K562 (cell line): ENCODE results near the gene STK36. TPM values are rescaled to one million over a fixed set of nuclear protein-coding genes. Genes with fewer than 3 reads are reported as not detected.

Source experiments
- ARID1B ChIP-seq: fragments of 450-650 bp; IDR thresholded peaks from 2 replicates; pipeline ENCODE4 v1.6.1; 2016; ENCODE audit warnings: antibody characterized with exemption, mild to moderate bottlenecking, inconsistent platforms
- ATF7 ChIP-seq: fragments of 450-650 bp; IDR thresholded peaks from 2 replicates; pipeline ENCODE4 v1.7.1; 2014; ENCODE audit warnings: mild to moderate bottlenecking, moderate library complexity
- DPF2 ChIP-seq: fragments of 450-650 bp; IDR thresholded peaks from 2 replicates; pipeline ENCODE4 v1.6.1; 2016
- EHMT2 ChIP-seq: fragments of 450-650 bp; IDR thresholded peaks from 2 replicates; pipeline ENCODE4 v1.6.1; 2018; ENCODE audit warnings: antibody characterized with exemption
- FOS ChIP-seq: IDR thresholded peaks from 3 replicates; pipeline ENCODE4 v1.6.1; 2011; ENCODE audit not compliant: insufficient read length; ENCODE audit errors: extremely low read depth
- GABPA ChIP-seq: fragments of 200-800 bp; sonication (Bioruptor generic); conservative IDR thresholded peaks from 2 replicates; pipeline ENCODE4 v1.6.1; 2016; ENCODE audit warnings: low read depth, missing genetic modification characterization, missing compliant biosample characterization
- JUN ChIP-seq, 2 experiments: sonication (generic) in 1 of 2; formaldehyde crosslinking in 1 of 2; IDR thresholded peaks; 2 replicates each; pipeline versions ENCODE4 v1.6.1 to v1.8.0; 2012 to 2022; ENCODE audit warnings: borderline replicate concordance in 2 of 2, mild to moderate bottlenecking in 2 of 2, improper control_type of control experiment in 1 of 2, low read depth in 1 of 2, low read length in 1 of 2, missing genetic modification reagents in 1 of 2
- SMARCA4 ChIP-seq: fragments of 450-650 bp; IDR thresholded peaks from 2 replicates; pipeline ENCODE4 v1.6.1; 2016
- SMARCC2 ChIP-seq: fragments of 450-650 bp; IDR thresholded peaks from 2 replicates; pipeline ENCODE4 v1.6.1; 2017; ENCODE audit warnings: antibody characterized with exemption, moderate library complexity, mild to moderate bottlenecking, low read depth
- SMARCE1 ChIP-seq: fragments of 450-650 bp; IDR thresholded peaks from 2 replicates; pipeline ENCODE4 v1.7.1; 2016; ENCODE audit warnings: mild to moderate bottlenecking
- polyA plus RNA-seq, 8 experiments: library from polyadenylated mRNA; depleted of rRNA in 4 of 8; stranded (reverse) in 5 of 8; unstranded in 3 of 8; fragments of >200 nt; fragmentation: Nextera tagmentation in 2 of 8; fragmentation: Illumina TruSeq in 1 of 8; extraction: Ambion mirVana in 2 of 8; extraction: Trizol in 1 of 8; gene quantifications; 2 replicates each; pipeline versions ENCODE4 v1.2.1 to v1.2.3, GENCODE V29; 2011 to 2014; ENCODE audit warnings: inconsistent platforms in 1 of 8, missing spikeins in 1 of 8
- total RNA-seq, 7 experiments: library from RNA; depleted of rRNA in 6 of 7; stranded (reverse); fragments of >200 nt in 6 of 7; fragmentation: Illumina TruSeq in 2 of 7; extraction: Trizol in 2 of 7; gene quantifications; 2 replicates each; pipeline versions ENCODE4 v1.2.1 to v1.2.3, GENCODE V29; 2011 to 2021; ENCODE audit warnings: low replicate concordance in 1 of 7
- TF ChIP-seq, protein P1 (sequence below): sonication (generic); formaldehyde crosslinking; IDR thresholded peaks from 2 replicates; pipeline ENCODE4 v1.8.0; 2022; ENCODE audit warnings: missing genetic modification reagents, mild to moderate bottlenecking, moderate library complexity, borderline replicate concordance
- TF ChIP-seq, protein P2 (sequence below), 2 experiments: fragments of 450-650 bp in 1 of 2; sonication (generic) in 1 of 2; formaldehyde crosslinking in 1 of 2; IDR thresholded peaks; 2 replicates each; pipeline versions ENCODE4 v1.7.1 to v1.9.0; 2016 to 2022; ENCODE audit warnings: inconsistent platforms in 1 of 2, mild to moderate bottlenecking in 1 of 2, missing genetic modification reagents in 1 of 2
- TF ChIP-seq, protein P3 (sequence below): sonication (generic); formaldehyde crosslinking; IDR thresholded peaks from 2 replicates; pipeline ENCODE4 v1.8.1; 2023; ENCODE audit warnings: mild to moderate bottlenecking, missing genetic modification reagents
- TF ChIP-seq, protein P4 (sequence below), 2 experiments: fragments of 450-650 bp in 1 of 2; sonication (generic) in 1 of 2; formaldehyde crosslinking in 1 of 2; IDR thresholded peaks in 1 of 2; conservative IDR thresholded peaks in 1 of 2; 2 replicates each; pipeline versions ENCODE4 v1.6.1 to v1.8.1; 2016 to 2023; ENCODE audit warnings: mild to moderate bottlenecking in 2 of 2, moderate library complexity in 2 of 2, inconsistent platforms in 1 of 2, missing genetic modification reagents in 1 of 2

Gene STK36
- total and polyA plus RNA-seq, 9 of the 15 experiments (the other 6 are each of a cell fraction or from before 2014, with no cell fraction given), result 3.5 to 12.4 (median 6.7) TPM

DNA sequence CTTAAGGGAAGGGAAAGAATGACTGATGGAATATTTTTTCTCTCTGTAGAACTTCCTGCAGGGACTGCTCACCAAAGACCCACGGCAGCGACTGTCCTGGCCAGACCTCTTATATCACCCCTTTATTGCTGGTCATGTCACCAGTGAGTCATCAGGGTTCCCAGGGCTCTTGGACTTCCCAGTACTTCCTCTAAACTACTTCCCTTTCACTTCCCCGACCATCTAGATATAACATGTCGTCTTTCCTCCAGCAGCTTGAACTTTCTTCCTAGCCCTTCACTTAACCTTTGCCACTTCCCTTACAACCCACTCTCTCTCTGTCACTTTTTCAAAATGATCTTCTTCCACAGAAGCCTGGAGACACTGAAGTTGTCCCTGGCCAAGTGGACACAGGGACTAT lies 7.2 kb downstream of the STK36 start (continued):
- peak; percentile 57 for TF ChIP-seq ARID1B
- TF ChIP-seq, protein P1, sequence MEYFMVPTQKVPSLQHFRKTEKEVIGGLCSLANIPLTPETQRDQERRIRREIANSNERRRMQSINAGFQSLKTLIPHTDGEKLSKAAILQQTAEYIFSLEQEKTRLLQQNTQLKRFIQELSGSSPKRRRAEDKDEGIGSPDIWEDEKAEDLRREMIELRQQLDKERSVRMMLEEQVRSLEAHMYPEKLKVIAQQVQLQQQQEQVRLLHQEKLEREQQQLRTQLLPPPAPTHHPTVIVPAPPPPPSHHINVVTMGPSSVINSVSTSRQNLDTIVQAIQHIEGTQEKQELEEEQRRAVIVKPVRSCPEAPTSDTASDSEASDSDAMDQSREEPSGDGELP (CRISPR knock-in tag), result no peak
- TF ChIP-seq EHMT2, result peak; percentile 83; the same call in 1 of the 2 replicates
- TF ChIP-seq DPF2, result peak; percentile 57
- TF ChIP-seq GABPA, result no peak
- TF ChIP-seq SMARCE1, result peak; percentile 74
- peak; percentile 75; the same call in 1 of the 2 replicates for TF ChIP-seq JUN (IDR thresholded peaks at IDR 0.05; ENCODE audit: borderline replicate concordance, low read depth, low read length)
- TF ChIP-seq JUN (CRISPR knock-in tag; IDR thresholded peaks at IDR 0.05; ENCODE audit: borderline replicate concordance), result no peak
- peak; percentile 45 for TF ChIP-seq FOS
- TF ChIP-seq ATF7, result peak; percentile 38; the same call in 1 of the 2 replicates
- TF ChIP-seq, protein P2, sequence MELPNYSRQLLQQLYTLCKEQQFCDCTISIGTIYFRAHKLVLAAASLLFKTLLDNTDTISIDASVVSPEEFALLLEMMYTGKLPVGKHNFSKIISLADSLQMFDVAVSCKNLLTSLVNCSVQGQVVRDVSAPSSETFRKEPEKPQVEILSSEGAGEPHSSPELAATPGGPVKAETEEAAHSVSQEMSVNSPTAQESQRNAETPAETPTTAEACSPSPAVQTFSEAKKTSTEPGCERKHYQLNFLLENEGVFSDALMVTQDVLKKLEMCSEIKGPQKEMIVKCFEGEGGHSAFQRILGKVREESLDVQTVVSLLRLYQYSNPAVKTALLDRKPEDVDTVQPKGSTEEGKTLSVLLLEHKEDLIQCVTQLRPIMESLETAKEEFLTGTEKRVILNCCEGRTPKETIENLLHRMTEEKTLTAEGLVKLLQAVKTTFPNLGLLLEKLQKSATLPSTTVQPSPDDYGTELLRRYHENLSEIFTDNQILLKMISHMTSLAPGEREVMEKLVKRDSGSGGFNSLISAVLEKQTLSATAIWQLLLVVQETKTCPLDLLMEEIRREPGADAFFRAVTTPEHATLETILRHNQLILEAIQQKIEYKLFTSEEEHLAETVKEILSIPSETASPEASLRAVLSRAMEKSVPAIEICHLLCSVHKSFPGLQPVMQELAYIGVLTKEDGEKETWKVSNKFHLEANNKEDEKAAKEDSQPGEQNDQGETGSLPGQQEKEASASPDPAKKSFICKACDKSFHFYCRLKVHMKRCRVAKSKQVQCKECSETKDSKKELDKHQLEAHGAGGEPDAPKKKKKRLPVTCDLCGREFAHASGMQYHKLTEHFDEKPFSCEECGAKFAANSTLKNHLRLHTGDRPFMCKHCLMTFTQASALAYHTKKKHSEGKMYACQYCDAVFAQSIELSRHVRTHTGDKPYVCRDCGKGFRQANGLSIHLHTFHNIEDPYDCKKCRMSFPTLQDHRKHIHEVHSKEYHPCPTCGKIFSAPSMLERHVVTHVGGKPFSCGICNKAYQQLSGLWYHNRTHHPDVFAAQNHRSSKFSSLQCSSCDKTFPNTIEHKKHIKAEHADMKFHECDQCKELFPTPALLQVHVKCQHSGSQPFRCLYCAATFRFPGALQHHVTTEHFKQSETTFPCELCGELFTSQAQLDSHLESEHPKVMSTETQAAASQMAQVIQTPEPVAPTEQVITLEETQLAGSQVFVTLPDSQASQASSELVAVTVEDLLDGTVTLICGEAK (IDR thresholded peaks at IDR 0.05), result peak; percentile 55; the same call in 1 of the 2 replicates
- TF ChIP-seq, protein P2 (CRISPR knock-in tag; IDR thresholded peaks at IDR 0.05), result no peak
- TF ChIP-seq, protein P3, sequence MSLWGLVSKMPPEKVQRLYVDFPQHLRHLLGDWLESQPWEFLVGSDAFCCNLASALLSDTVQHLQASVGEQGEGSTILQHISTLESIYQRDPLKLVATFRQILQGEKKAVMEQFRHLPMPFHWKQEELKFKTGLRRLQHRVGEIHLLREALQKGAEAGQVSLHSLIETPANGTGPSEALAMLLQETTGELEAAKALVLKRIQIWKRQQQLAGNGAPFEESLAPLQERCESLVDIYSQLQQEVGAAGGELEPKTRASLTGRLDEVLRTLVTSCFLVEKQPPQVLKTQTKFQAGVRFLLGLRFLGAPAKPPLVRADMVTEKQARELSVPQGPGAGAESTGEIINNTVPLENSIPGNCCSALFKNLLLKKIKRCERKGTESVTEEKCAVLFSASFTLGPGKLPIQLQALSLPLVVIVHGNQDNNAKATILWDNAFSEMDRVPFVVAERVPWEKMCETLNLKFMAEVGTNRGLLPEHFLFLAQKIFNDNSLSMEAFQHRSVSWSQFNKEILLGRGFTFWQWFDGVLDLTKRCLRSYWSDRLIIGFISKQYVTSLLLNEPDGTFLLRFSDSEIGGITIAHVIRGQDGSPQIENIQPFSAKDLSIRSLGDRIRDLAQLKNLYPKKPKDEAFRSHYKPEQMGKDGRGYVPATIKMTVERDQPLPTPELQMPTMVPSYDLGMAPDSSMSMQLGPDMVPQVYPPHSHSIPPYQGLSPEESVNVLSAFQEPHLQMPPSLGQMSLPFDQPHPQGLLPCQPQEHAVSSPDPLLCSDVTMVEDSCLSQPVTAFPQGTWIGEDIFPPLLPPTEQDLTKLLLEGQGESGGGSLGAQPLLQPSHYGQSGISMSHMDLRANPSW (CRISPR knock-in tag), result no peak
- peak; percentile 67 for TF ChIP-seq SMARCA4
- peak; percentile 38; the same call in 1 of the 2 replicates for TF ChIP-seq SMARCC2
- TF ChIP-seq, protein P4, sequence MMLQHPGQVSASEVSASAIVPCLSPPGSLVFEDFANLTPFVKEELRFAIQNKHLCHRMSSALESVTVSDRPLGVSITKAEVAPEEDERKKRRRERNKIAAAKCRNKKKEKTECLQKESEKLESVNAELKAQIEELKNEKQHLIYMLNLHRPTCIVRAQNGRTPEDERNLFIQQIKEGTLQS (IDR thresholded peaks at IDR 0.05), result peak; percentile 90
- TF ChIP-seq, protein P4 (CRISPR knock-in tag; conservative IDR thresholded peaks at IDR 0.05), result no peak
- TF ChIP-seq, all 486 proteins: peak for 19
